Hepatocyte (in vitro differentiated cells): ENCODE measurements around the gene PAQR7.

ENCODE experiments used
- CTCF ChIP-seq: fragments of 200-600 bp; sonication (generic); IDR thresholded peaks from 2 replicates; pipeline ENCODE4 v1.5.1; 2016; ENCODE audit warnings: antibody characterized with exemption, mild to moderate bottlenecking; ENCODE audit not compliant: poor library complexity
- EZH2phosphoT487 ChIP-seq: fragments of 200-600 bp; sonication (generic); IDR thresholded peaks from one replicate; pipeline ENCODE4 v1.6.1; 2018; ENCODE audit warnings: antibody characterized with exemption, mild to moderate bottlenecking, low read depth, moderate library complexity; ENCODE audit not compliant: unreplicated experiment, severe bottlenecking

GRCh38 chr1:25922971-25923552 is 47.6 kb upstream of the PAQR7 start:
- no peak for TF ChIP-seq CTCF
- no peak for TF ChIP-seq EZH2phosphoT487
